ENCODE data around the gene OPCML. TPM values are rescaled to one million over a fixed set of nuclear protein-coding genes. Genes with fewer than 3 reads are reported as not detected.

The OPCML gene
- total RNA-seq, 2 experiments from 2014 or later, result not detected

DNA sequence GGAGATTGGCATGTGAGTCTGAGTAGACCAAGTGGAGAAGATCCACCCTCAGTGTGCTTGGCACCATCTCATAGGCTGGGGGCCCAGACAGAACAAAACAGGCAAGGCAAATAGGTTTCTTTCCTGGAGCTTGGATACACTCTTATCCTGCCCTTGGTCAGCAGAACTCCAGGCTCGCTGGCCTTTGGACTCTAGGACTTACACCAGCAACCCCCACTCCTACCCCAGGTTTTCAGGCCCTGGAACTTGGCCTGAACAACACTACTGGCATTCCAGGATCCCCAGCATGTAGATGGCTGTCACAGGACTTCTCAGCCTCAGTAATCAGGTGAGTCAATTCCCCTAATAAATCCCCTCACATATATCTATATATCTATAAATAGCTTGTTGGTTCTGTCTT lies 637.7 kb downstream of the OPCML start:
- no peak for ATAC-seq
- POLR2A ChIA-PET, result no interaction called here
- H3K9me3 Mint-ChIP-seq (ENCODE audit: insufficient read depth), result no peaks in the 10 kb centered on the region
- no peaks in the 10 kb centered on the region for H3K27me3 Mint-ChIP-seq (ENCODE audit: low read depth)
- no peaks in the 10 kb centered on the region for H3K36me3 Mint-ChIP-seq (ENCODE audit: low read depth)
- H3K4me3 Mint-ChIP-seq, result no peak overlapping the region
- CTCF ChIA-PET, result no interaction called here
- H3K27ac Mint-ChIP-seq, result no peak overlapping the region
- no peaks in the 10 kb centered on the region for H3K4me1 Mint-ChIP-seq (ENCODE audit: low read depth)
- no peak for DNase-seq

DNA sequence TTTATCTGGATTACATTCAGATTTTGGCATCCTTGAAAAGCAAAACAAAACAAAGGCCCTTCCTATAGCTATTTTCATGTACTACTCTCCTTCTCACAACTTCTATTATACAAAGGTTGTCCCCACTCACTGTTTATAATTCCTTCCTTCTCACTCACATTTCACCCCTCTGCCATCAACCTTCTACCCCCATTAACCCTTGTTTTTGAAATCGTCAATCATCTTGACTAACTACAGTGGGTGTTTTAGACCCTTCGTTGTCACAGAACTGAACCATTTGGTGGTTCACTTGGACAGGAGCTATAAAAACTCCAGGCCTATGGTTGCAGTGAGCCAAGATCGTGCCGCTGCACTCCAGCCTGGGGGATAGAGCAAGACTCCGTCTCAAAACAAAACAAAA lies 639.4 kb downstream of the OPCML start:
- Mint-ChIP-seq H3K36me3 (ENCODE audit: low read depth) (no peaks in the 10 kb centered on the region), H3K27ac (no peak overlapping the region), H3K4me3 (no peak overlapping the region), H3K27me3 (ENCODE audit: low read depth) (no peaks in the 10 kb centered on the region), H3K9me3 (ENCODE audit: insufficient read depth) (no peaks in the 10 kb centered on the region), H3K4me1 (ENCODE audit: low read depth) (no peaks in the 10 kb centered on the region)
- no peak for DNase-seq
- CTCF ChIA-PET, result no interaction called here
- POLR2A ChIA-PET, result no interaction called here
- ATAC-seq, result no peak

DNA sequence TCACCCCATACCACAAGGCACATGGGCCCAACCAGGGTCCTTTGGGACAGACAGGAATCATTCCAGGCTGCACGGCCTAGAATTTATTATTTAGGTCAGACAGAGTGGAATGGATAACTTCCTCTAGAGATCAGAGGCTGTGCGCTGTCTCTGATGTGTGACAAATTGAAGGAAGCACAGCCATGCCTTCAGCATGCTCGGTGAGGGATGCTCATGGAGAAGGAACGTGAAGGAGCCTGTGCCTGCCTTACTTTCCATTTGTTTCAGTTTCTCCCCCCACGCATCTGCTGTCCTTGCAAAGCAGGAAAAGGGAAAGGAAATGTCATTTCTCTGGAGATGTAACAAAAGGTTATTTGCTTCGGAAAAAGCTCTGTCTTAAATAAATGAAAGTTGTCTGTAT lies 644.1 kb downstream of the OPCML start:
- Mint-ChIP-seq H3K4me3 (no peak overlapping the region), H3K27me3 (ENCODE audit: low read depth) (no peaks in the 10 kb centered on the region), H3K4me1 (ENCODE audit: low read depth) (no peaks in the 10 kb centered on the region), H3K27ac (no peak overlapping the region), H3K9me3 (ENCODE audit: insufficient read depth) (no peaks in the 10 kb centered on the region), H3K36me3 (ENCODE audit: low read depth) (no peaks in the 10 kb centered on the region)
- ChIA-PET POLR2A (no interaction called here), CTCF (no interaction called here)
- no peak for ATAC-seq
- no peak for DNase-seq

DNA sequence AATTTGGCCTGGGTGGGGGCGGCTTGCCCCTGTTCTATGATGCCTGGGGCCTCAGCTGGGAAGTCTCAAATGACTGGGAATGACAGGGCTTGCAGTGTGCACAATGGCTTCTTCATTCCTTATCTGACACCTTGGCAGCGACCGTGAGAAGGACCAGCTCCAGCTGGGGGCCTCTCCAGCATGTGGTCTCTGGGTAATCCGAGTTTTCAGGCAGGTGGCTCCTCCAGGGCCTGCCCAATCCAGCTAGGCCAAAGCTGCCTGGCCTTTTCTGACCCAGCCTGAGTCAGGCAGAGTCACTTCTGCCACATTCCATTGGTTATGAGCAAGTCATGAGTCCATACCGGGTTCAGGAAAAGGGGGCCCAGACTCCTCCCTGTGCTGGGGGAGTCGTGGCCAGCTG lies 646.0 kb downstream of the OPCML start:
- Mint-ChIP-seq H3K27ac (no peak overlapping the region), H3K36me3 (ENCODE audit: low read depth) (no peaks in the 10 kb centered on the region), H3K9me3 (ENCODE audit: insufficient read depth) (no peaks in the 10 kb centered on the region), H3K27me3 (ENCODE audit: low read depth) (no peaks in the 10 kb centered on the region), H3K4me1 (ENCODE audit: low read depth) (no peaks in the 10 kb centered on the region), H3K4me3 (no peak overlapping the region)
- ChIA-PET POLR2A (no interaction called here), CTCF (no interaction called here)
- DNase-seq, result no peak
- ATAC-seq, result no peak

DNA sequence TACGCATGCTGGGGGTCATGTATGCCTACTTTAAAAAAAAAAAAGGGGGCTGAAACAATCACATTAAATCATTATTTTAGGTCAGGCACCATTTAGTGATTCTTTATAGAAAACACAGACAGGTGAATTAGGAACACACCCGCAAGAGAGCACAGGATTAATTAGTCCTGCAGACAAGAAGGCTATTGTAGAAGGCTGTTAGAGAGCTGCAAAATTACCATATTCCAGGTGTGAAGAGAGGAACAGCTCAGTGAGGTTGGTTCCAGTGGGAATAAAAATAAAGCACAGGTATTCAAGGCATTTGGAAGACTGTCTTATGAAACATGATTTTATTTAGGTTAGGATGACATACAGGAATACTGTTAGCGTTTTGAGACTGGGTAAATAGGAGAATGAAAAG lies 649.1 kb downstream of the OPCML start:
- Mint-ChIP-seq H3K36me3 (ENCODE audit: low read depth) (no peaks in the 10 kb centered on the region), H3K27ac (no peak overlapping the region), H3K4me3 (no peak overlapping the region), H3K4me1 (ENCODE audit: low read depth) (no peaks in the 10 kb centered on the region), H3K27me3 (ENCODE audit: low read depth) (no peaks in the 10 kb centered on the region), H3K9me3 (ENCODE audit: insufficient read depth) (no peaks in the 10 kb centered on the region)
- ChIA-PET POLR2A (no interaction called here), CTCF (no interaction called here)
- DNase-seq (no peak), ATAC-seq (no peak)

- Mint-ChIP-seq H3K4me1 (ENCODE audit: low read depth) (peaks cover 3% of the 10 kb centered on the region), H3K4me3 (no peak overlapping the region), H3K27me3 (ENCODE audit: low read depth) (no peaks in the 10 kb centered on the region), H3K9me3 (ENCODE audit: insufficient read depth) (no peaks in the 10 kb centered on the region), H3K36me3 (ENCODE audit: low read depth) (no peaks in the 10 kb centered on the region), H3K27ac (no peak overlapping the region)
- ChIA-PET POLR2A (no interaction called here), CTCF (no interaction called here)
- DNase-seq (no peak), ATAC-seq (no peak)
Observed at GRCh38 chr11:132881622-132882021, 650.7 kb downstream of the OPCML start.

DNA sequence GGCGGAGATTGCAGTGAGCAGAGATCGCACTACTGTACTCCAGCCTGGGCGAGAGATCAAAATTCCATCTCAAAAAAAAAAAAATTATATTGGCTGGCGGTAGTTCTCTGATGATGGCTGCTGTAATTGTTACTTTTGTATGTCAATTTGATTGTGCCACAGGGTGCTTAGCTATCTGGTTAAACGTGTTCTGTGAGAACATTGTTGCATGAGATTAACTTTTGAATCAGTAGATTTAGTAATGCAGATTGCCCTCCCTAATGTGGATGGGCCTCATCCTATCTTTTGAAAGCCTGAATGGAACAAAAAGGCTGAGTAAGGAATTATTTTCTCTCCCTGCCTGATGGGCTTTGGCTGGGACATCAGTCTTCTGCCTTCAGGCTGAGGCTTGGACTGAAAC lies 654.2 kb downstream of the OPCML start:
- Mint-ChIP-seq H3K4me1 (ENCODE audit: low read depth) (peaks cover 5% of the 10 kb centered on the region), H3K36me3 (ENCODE audit: low read depth) (no peaks in the 10 kb centered on the region), H3K4me3 (no peak overlapping the region), H3K27ac (no peak overlapping the region), H3K27me3 (ENCODE audit: low read depth) (no peaks in the 10 kb centered on the region), H3K9me3 (ENCODE audit: insufficient read depth) (no peaks in the 10 kb centered on the region)
- CTCF ChIA-PET, result no interaction called here
- DNase-seq (no peak), ATAC-seq (no peak)
- POLR2A ChIA-PET, result interaction anchor here (0.7 kb wide), 1 partner anchor 1010 kb away, joined by 3 read pairs; no protein-coding TSS in a partner anchor

DNA sequence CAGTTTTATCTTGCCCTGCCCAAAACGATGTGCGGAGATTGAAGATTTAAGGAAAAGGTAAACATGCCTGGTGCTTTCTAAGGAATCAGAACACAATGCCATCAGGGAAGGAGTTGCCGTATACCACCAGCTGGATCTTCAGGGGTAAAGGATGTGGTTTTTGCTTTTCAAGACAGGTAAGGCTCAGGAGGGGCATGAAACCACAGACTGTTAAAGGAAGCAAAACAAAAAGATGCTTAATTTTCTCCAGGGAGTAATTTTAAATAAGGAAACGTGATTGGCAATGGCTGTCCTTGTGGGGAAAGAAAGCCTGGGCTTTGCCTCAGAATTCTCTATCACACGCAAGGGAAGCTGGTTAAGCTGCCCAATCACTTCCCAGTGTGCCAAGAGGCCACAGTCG lies 655.6 kb downstream of the OPCML start:
- H3K27ac Mint-ChIP-seq, result no peak overlapping the region
- POLR2A ChIA-PET, result no interaction called here
- no peaks in the 10 kb centered on the region for H3K9me3 Mint-ChIP-seq (ENCODE audit: insufficient read depth)
- no peak for ATAC-seq
- CTCF ChIA-PET, result no interaction called here
- no peak for DNase-seq
- H3K4me3 Mint-ChIP-seq, result no peak overlapping the region
- H3K4me1 Mint-ChIP-seq (ENCODE audit: low read depth), result peaks cover 5% of the 10 kb centered on the region
- no peaks in the 10 kb centered on the region for H3K27me3 Mint-ChIP-seq (ENCODE audit: low read depth)
- H3K36me3 Mint-ChIP-seq (ENCODE audit: low read depth), result no peaks in the 10 kb centered on the region

GRCh38 chr11:132876239-132876638 lies 656.1 kb downstream of the OPCML start:
- DNase-seq (no peak), ATAC-seq (no peak)
- Mint-ChIP-seq H3K27ac (no peak overlapping the region), H3K36me3 (ENCODE audit: low read depth) (no peaks in the 10 kb centered on the region), H3K9me3 (ENCODE audit: insufficient read depth) (no peaks in the 10 kb centered on the region), H3K4me1 (ENCODE audit: low read depth) (peaks cover 5% of the 10 kb centered on the region), H3K4me3 (no peak overlapping the region), H3K27me3 (ENCODE audit: low read depth) (no peaks in the 10 kb centered on the region)
- ChIA-PET CTCF (no interaction called here), POLR2A (no interaction called here)

DNA sequence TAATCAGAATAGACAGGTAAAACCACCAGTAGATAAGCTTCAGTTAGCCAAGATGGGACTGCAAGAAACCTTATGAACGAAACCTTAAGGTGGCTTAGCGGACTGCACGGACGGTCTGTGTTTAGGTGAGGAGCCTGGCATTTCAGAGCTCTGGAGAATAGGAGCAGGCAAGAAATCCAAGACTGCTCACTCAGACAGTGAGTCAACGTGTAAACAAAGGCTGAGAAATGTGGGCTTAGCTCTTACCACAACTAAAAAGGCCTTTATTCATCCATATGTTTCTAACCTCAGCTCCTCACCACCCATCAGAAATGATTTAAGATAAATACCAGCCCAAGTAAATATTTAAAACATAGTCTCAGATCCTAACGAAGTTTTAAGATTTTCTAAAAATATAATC lies 657.7 kb downstream of the OPCML start:
- ATAC-seq (no peak), DNase-seq (no peak)
- no peak overlapping the region for H3K4me3 Mint-ChIP-seq
- peaks cover 5% of the 10 kb centered on the region for H3K4me1 Mint-ChIP-seq (ENCODE audit: low read depth)
- ChIA-PET POLR2A (no interaction called here), CTCF (no interaction called here)
- H3K27me3 Mint-ChIP-seq (ENCODE audit: low read depth), result no peaks in the 10 kb centered on the region
- no peaks in the 10 kb centered on the region for H3K36me3 Mint-ChIP-seq (ENCODE audit: low read depth)
- H3K27ac Mint-ChIP-seq, result no peak overlapping the region
- H3K9me3 Mint-ChIP-seq (ENCODE audit: insufficient read depth), result no peaks in the 10 kb centered on the region

GRCh38 chr11:132873841-132874240 lies 658.5 kb downstream of the OPCML start:
- Mint-ChIP-seq H3K36me3 (ENCODE audit: low read depth) (no peaks in the 10 kb centered on the region), H3K27ac (no peak overlapping the region), H3K4me1 (ENCODE audit: low read depth) (peaks cover 5% of the 10 kb centered on the region), H3K27me3 (ENCODE audit: low read depth) (no peaks in the 10 kb centered on the region), H3K9me3 (ENCODE audit: insufficient read depth) (no peaks in the 10 kb centered on the region), H3K4me3 (no peak overlapping the region)
- ChIA-PET CTCF (no interaction called here), POLR2A (no interaction called here)
- ATAC-seq, result no peak
- DNase-seq, result no peak

DNA sequence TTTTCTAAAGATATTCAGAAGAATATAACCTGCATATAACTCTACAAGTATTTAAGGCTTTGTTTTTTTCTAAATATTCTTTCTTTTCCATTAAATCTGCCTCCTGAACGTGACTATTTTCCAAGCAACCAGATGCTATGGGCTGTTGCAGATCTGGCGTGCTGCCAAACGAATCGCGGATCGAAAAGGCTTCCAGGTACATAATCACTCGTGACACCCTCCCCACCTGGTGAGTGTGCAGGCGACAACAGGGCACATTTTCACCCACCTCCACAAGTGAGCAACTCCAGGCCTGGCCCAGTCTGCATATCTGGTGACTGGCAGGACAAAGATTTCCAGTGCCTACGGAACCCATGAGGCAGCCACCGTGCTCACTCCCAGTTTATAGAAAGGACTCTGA lies 660.1 kb downstream of the OPCML start:
- DNase-seq (no peak), ATAC-seq (no peak)
- Mint-ChIP-seq H3K9me3 (ENCODE audit: insufficient read depth) (no peaks in the 10 kb centered on the region), H3K27ac (no peak overlapping the region), H3K36me3 (ENCODE audit: low read depth) (no peaks in the 10 kb centered on the region), H3K4me1 (ENCODE audit: low read depth) (peaks cover 5% of the 10 kb centered on the region), H3K4me3 (no peak overlapping the region), H3K27me3 (ENCODE audit: low read depth) (peaks cover 4% of the 10 kb centered on the region)
- POLR2A ChIA-PET, result no interaction called here
- CTCF ChIA-PET, result no interaction called here

DNA sequence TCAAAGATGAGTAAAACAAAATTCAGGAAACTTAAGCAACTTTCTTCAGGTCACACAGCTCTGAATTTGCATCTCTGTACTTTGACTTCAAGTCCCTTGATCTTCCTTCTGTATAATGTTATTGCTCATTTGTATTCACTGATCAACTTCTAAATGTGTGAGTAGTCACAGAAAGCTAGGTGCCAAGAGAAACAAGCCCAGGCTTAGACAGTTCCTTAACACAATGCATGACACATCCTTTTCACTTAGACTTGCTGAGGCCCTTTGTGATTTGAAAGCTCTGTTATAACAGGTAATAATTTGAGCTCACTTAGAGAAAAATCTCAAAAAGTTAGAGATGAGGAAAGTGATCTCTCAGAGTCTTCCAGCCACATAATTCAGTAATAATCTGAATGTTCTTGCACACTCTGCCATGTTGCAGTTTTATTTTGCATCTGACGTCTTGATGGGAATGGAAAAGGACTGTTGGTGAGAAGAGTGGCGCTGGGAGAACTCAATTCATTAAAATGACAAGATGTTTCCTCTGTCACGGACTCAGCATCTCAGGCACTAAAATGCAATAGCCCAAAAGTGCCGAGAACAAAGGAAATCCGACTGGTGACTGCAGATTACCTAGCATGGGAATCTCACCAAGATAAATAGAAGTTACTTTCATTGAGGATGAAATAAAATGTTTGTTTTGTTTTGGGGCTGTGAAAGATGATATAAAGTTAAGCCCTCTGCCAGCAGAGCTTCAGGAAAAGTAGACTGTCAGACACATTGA lies 665.3 kb downstream of the OPCML start:
- DNase-seq (no peak), ATAC-seq (no peak)
- H3K36me3 Mint-ChIP-seq (ENCODE audit: low read depth), result no peaks in the 10 kb centered on the region
- ChIA-PET CTCF (no interaction called here), POLR2A (no interaction called here)
- peaks cover 4% of the 10 kb centered on the region for H3K27me3 Mint-ChIP-seq (ENCODE audit: low read depth)
- no peak overlapping the region for H3K27ac Mint-ChIP-seq
- H3K9me3 Mint-ChIP-seq (ENCODE audit: insufficient read depth), result no peaks in the 10 kb centered on the region
- no peak overlapping the region for H3K4me3 Mint-ChIP-seq
- H3K4me1 Mint-ChIP-seq (ENCODE audit: low read depth), result no peaks in the 10 kb centered on the region

All from activated CD8-positive, alpha-beta T cell treated with anti-CD3 and anti-CD28 coated beads, Interleukin-2, amount 10 ng/mL, durations not matched to agents 7 days and 5 days (primary cell).